H1 (cell line): ENCODE data around the gene PPP1R7. TPM values are rescaled to one million over a fixed set of nuclear protein-coding genes. Genes with fewer than 3 reads are reported as not detected.

Experiments used
- CTCF ChIA-PET: fragments of 300-600 bp; sonication (Branson Sonifier 250); formaldehyde crosslinking; loops from one replicate; lab custom pipeline; 2021; ENCODE audit not compliant: partially characterized antibody; lab: Charles Lee
- POLR2A ChIA-PET: fragments of 300-600 bp; sonication (Branson Sonifier 250); formaldehyde crosslinking; loops from one replicate; lab custom pipeline; 2021; ENCODE audit warnings: inconsistent platforms; ENCODE audit not compliant: partially characterized antibody; lab: Charles Lee
- DNase-seq, 2 experiments: peaks; one replicate each; pipeline versions ENCODE4 v3.0.0 to v3.0.0-alpha.2; 2010 to 2022; ENCODE audit warnings: low spot score in 2 of 2, low read depth in 1 of 2, mixed read lengths in 1 of 2
- FAIRE-seq: peaks from 2 replicates; lab custom pipeline; 2011; peaks lifted over from hg19 to GRCh38; lab: Jason Lieb, UNC
- H2AFZ ChIP-seq: 2 replicates; pipeline ENCODE4 v1.8.1; 2012; ENCODE audit warnings: low read length, inconsistent platforms
- H2AK5ac ChIP-seq: 2 replicates; pipeline ENCODE4 v1.6.1; 2013; ENCODE audit warnings: low read depth, low read length
- H2BK120ac ChIP-seq: replicated peaks from 2 replicates; pipeline ENCODE3; 2013; ENCODE audit warnings: low read depth, low read length, inconsistent platforms
- H2BK12ac ChIP-seq: 2 replicates; pipeline ENCODE4 v1.6.1; 2013; ENCODE audit warnings: low read depth, low read length
- H2BK15ac ChIP-seq: 2 replicates; pipeline ENCODE4 v1.6.1; 2013; ENCODE audit warnings: low read length
- H2BK20ac ChIP-seq: 2 replicates; pipeline ENCODE4 v1.6.1; 2013; ENCODE audit warnings: low read length
- H2BK5ac ChIP-seq: 2 replicates; pipeline ENCODE4 v1.6.1; 2013; ENCODE audit warnings: low read depth, low read length
- H3K14ac ChIP-seq: 2 replicates; pipeline ENCODE4 v1.6.1; 2013; ENCODE audit warnings: inconsistent platforms; ENCODE audit not compliant: insufficient read length
- H3K18ac ChIP-seq: 2 replicates; pipeline ENCODE4 v1.6.1; 2013; ENCODE audit warnings: low read length; ENCODE audit errors: extremely low read depth
- H3K23ac ChIP-seq: 2 replicates; pipeline ENCODE4 v1.6.1; 2013; ENCODE audit warnings: inconsistent platforms; ENCODE audit not compliant: insufficient read length
- H3K23me2 ChIP-seq: 2 replicates; pipeline ENCODE4 v1.6.1; 2013; ENCODE audit warnings: low read depth, low read length
- H3K27ac ChIP-seq: 2 replicates; pipeline ENCODE4 v1.6.1; 2011; ENCODE audit warnings: low read depth, low read length, inconsistent platforms
- H3K27me3 ChIP-seq, 4 experiments: replicated peaks in 1 of 4; 1 replicate in 1 of 4; 2 replicates in 3 of 4; pipeline versions ENCODE4 v1.6.1 to v1.8.1; 2011 to 2013; ENCODE audit warnings: low read length in 3 of 4, mild to moderate bottlenecking in 3 of 4, inconsistent platforms in 2 of 4, mixed read lengths in 2 of 4, moderate library complexity in 1 of 4; ENCODE audit not compliant: control insufficient read depth in 3 of 4, insufficient read depth in 3 of 4; ENCODE audit errors: extremely low read depth in 1 of 4
- H3K36me3 ChIP-seq, 4 experiments: 2 replicates each; pipeline versions ENCODE4 v1.6.1 to v1.8.1; 2011 to 2013; ENCODE audit warnings: mild to moderate bottlenecking in 4 of 4, low read length in 3 of 4, moderate library complexity in 2 of 4, control low read depth in 1 of 4, inconsistent platforms in 1 of 4; ENCODE audit not compliant: insufficient read depth in 4 of 4, control insufficient read depth in 2 of 4
- H3K4ac ChIP-seq: replicated peaks from 2 replicates; pipeline ENCODE3; 2013; ENCODE audit warnings: low read length, low read depth, mixed read lengths, inconsistent platforms; ENCODE audit not compliant: insufficient read length
- H3K4me1 ChIP-seq, 4 experiments: replicated peaks in 1 of 4; 1 replicate in 1 of 4; 2 replicates in 3 of 4; pipeline versions ENCODE4 v1.6.1 to v1.8.1; 2011 to 2013; ENCODE audit warnings: low read length in 3 of 4, inconsistent platforms in 2 of 4, mixed read lengths in 1 of 4; ENCODE audit not compliant: insufficient read depth in 4 of 4, control insufficient read depth in 3 of 4
- H3K4me2 ChIP-seq, 2 experiments: 2 replicates each; pipeline versions ENCODE4 v1.6.1 to v1.8.1; 2011 to 2013; ENCODE audit warnings: low read depth in 2 of 2, low read length in 2 of 2, control low read depth in 1 of 2, inconsistent platforms in 1 of 2, mild to moderate bottlenecking in 1 of 2; ENCODE audit not compliant: insufficient read depth in 1 of 2
- H3K4me3 ChIP-seq, 4 experiments: fragments of 200-600, 300-600 bp in 1 of 4; sonication (generic), shearing (Covaris generic), sonication (Bioruptor Twin) in 1 of 4; 2 replicates each; pipeline versions ENCODE4 v1.5.1 to v1.8.1; 2011 to 2016; ENCODE audit warnings: low read length in 4 of 4, low read depth in 3 of 4, control low read depth in 2 of 4, inconsistent platforms in 2 of 4, mild to moderate bottlenecking in 2 of 4, mixed read lengths in 1 of 4, moderate library complexity in 1 of 4; ENCODE audit not compliant: insufficient read depth in 2 of 4; ENCODE audit errors: extremely low read depth in 1 of 4
- H3K56ac ChIP-seq: replicated peaks from 2 replicates; pipeline ENCODE3; 2013; ENCODE audit warnings: low read depth, mild to moderate bottlenecking, mixed read lengths, low read length, inconsistent platforms; ENCODE audit not compliant: insufficient read length
- H3K79me1 ChIP-seq: 2 replicates; pipeline ENCODE4 v1.6.1; 2013; ENCODE audit warnings: low read depth, low read length, control low read depth
- H3K79me2 ChIP-seq, 2 experiments: 2 replicates each; pipeline versions ENCODE4 v1.6.1 to v1.8.1; 2012 to 2013; ENCODE audit warnings: low read length in 2 of 2, mild to moderate bottlenecking in 2 of 2, inconsistent platforms in 1 of 2; ENCODE audit not compliant: insufficient read depth in 2 of 2, control insufficient read depth in 1 of 2
- H3K9ac ChIP-seq, 4 experiments: replicated peaks in 1 of 4; 1 replicate in 1 of 4; 2 replicates in 3 of 4; pipeline versions ENCODE4 v1.6.1 to v1.8.1; 2011 to 2013; ENCODE audit warnings: low read depth in 3 of 4, low read length in 3 of 4, control low read depth in 2 of 4, mild to moderate bottlenecking in 2 of 4, moderate library complexity in 2 of 4, inconsistent platforms in 1 of 4; ENCODE audit errors: extremely low read depth in 1 of 4
- H3K9me3 ChIP-seq, 2 experiments: 2 replicates each; pipeline versions ENCODE4 v1.6.1 to v1.8.1; 2012 to 2013; ENCODE audit warnings: mild to moderate bottlenecking in 2 of 2, moderate library complexity in 2 of 2, control low read depth in 1 of 2, inconsistent platforms in 1 of 2, low read depth in 1 of 2, low read length in 1 of 2, mixed read lengths in 1 of 2; ENCODE audit not compliant: insufficient read depth in 2 of 2
- H4K20me1 ChIP-seq, 2 experiments: replicated peaks in 1 of 2; 2 replicates each; pipeline versions ENCODE3 to v1.8.1; 2011 to 2013; ENCODE audit warnings: inconsistent platforms in 2 of 2, low read length in 2 of 2, mild to moderate bottlenecking in 1 of 2; ENCODE audit not compliant: insufficient read depth in 2 of 2, control insufficient read depth in 1 of 2
- H4K5ac ChIP-seq: 2 replicates; pipeline ENCODE4 v1.6.1; 2013; ENCODE audit warnings: low read length, low read depth, mixed read lengths, inconsistent platforms; ENCODE audit not compliant: insufficient read length
- H4K8ac ChIP-seq: 2 replicates; pipeline ENCODE4 v1.8.0; 2013; ENCODE audit warnings: mild to moderate bottlenecking, moderate library complexity, low read length, inconsistent platforms; ENCODE audit not compliant: insufficient read depth; ENCODE audit errors: extremely low read depth
- H4K91ac ChIP-seq: replicated peaks from 2 replicates; pipeline ENCODE3; 2013; ENCODE audit warnings: low read length, mixed read lengths, inconsistent platforms; ENCODE audit not compliant: insufficient read length
- WGBS, 2 experiments: shearing (Covaris generic) in 1 of 2; methylation state at CpG; one replicate each; pipeline versions ENCODE4 v1.1.6 to v1.1.7; 2013 to 2015; ENCODE audit warnings: low lambda C conversion rate in 2 of 2, mixed read lengths in 2 of 2, inconsistent platforms in 1 of 2, low coverage in 1 of 2, missing lambda C conversion rate in 1 of 2; ENCODE audit not compliant: insufficient replicate concordance in 2 of 2, insufficient coverage in 1 of 2, insufficient read length in 1 of 2; ENCODE audit errors: extremely low coverage in 1 of 2, missing lambda C conversion rate in 1 of 2; 5-methylcytosine and 5-hydroxymethylcytosine counted together
- polyA plus RNA-seq, 7 experiments: library from polyadenylated mRNA; depleted of rRNA in 3 of 7; stranded (reverse) in 5 of 7; unstranded in 2 of 7; fragments of >200 nt in 5 of 7; fragments of 200-250 nt in 2 of 7; gene quantifications; 1 replicate in 5 of 7; 2 replicates in 1 of 7; 4 replicates in 1 of 7; pipeline versions ENCODE4 v1.2.1 to v1.2.3, GENCODE V29; 2011 to 2013; ENCODE audit warnings: missing spikeins in 2 of 7, mixed read lengths in 2 of 7
- total RNA-seq: library from RNA; stranded (reverse); fragmentation: NEBNext Ultra II Directional; extraction: Animal tissue kit (Norgen Biotek cat#: 25700); gene quantifications from 2 replicates; pipeline ENCODE4 v1.2.1, GENCODE V29; 2021

PPP1R7 gene
- total and polyA plus RNA-seq, 2 of the 8 experiments (the other 6 are each of a cell fraction or from before 2014, with no cell fraction given) = 22.2 to 64.0 TPM

DNA sequence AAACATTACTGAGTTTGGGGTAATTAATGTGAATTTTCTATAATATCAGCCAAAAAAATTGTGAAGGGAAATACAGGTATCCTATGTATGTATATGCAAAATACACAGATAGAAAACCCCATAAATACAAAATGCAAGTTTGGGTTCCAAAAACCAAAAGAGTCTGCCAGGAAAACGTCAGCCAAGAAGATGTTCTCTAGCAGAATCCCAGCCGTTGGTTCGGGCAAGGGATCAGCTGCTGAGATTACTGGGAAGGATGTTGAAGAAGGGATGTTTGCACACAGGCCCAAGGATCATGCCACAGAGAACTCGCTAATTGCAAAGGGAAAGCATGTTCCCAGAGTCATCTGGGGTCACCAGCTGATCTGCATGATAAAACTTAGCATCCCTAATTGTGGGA, 28.7 kb downstream of the PPP1R7 start:
- no peaks in the 10 kb centered on the region for H3K79me2 ChIP-seq
- H4K5ac ChIP-seq = no peak overlapping the region
- FAIRE-seq (no peak), DNase-seq (no peak)
- H2BK5ac ChIP-seq = no peak overlapping the region
- H4K20me1 ChIP-seq = peaks cover 0 to 3% of the 10 kb centered on the region in 2 experiments
- H3K14ac ChIP-seq = no peak overlapping the region
- no peak overlapping the region for H3K18ac ChIP-seq
- H3K4me1 ChIP-seq = no peaks in the 10 kb centered on the region
- H2AK5ac ChIP-seq = no peak overlapping the region
- no peak overlapping the region for H4K91ac ChIP-seq
- H2AFZ ChIP-seq = no peak overlapping the region
- no peaks in the 10 kb centered on the region for H3K27me3 ChIP-seq
- no peak overlapping the region for H3K23ac ChIP-seq
- no peaks in the 10 kb centered on the region for H3K79me1 ChIP-seq
- no peak overlapping the region for H4K8ac ChIP-seq
- no peak overlapping the region for H3K4ac ChIP-seq
- no peaks in the 10 kb centered on the region for H3K9me3 ChIP-seq
- no peaks in the 10 kb centered on the region for H3K23me2 ChIP-seq
- no peak overlapping the region for H3K4me3 ChIP-seq
- H3K36me3 ChIP-seq = no peaks in the 10 kb centered on the region
- no peak overlapping the region for H2BK120ac ChIP-seq
- ChIA-PET CTCF (interaction anchor here (0.6 to 1.6 kb wide), 3 partner anchors 18 to 704 kb away, joined by 3 read pairs; no protein-coding TSS in a partner anchor), POLR2A (no interaction called here)
- H2BK12ac ChIP-seq = no peak overlapping the region
- no peak overlapping the region for H2BK20ac ChIP-seq
- no peak overlapping the region for H2BK15ac ChIP-seq
- no peak overlapping the region for H3K4me2 ChIP-seq
- 69% methylated on average over 4 of the region's 4 CpGs; no CpG with 5 or more reads in 1 of the 2 experiments for WGBS, 2 experiments
- no peak overlapping the region for H3K27ac ChIP-seq
- no peak overlapping the region for H3K56ac ChIP-seq
- H3K9ac ChIP-seq = no peak overlapping the region
